Progenitor cell of endocrine pancreas (in vitro differentiated cells): ENCODE results near the gene ALG3. TPM values are rescaled to one million over a fixed set of nuclear protein-coding genes. Genes with fewer than 3 reads are reported as not detected.

ENCODE experiments used
- DNase-seq: peaks from one replicate; pipeline ENCODE4 v3.0.0; 2021; ENCODE audit warnings: low spot score; ENCODE audit not compliant: unreplicated experiment
- H3K27ac Mint-ChIP-seq: 2 replicates; pipeline ENCODE4 v1.8.0; 2021; ENCODE audit warnings: mild to moderate bottlenecking, moderate library complexity, mixed read lengths
- H3K27me3 Mint-ChIP-seq: 2 replicates; pipeline ENCODE4 v1.8.0; 2021; ENCODE audit warnings: mixed read lengths
- H3K36me3 Mint-ChIP-seq: 2 replicates; pipeline ENCODE4 v1.8.0; 2022; ENCODE audit warnings: mixed read lengths; ENCODE audit not compliant: insufficient read depth
- H3K4me1 Mint-ChIP-seq: 2 replicates; pipeline ENCODE4 v1.8.0; 2021; ENCODE audit warnings: low read depth, mixed read lengths
- H3K4me3 Mint-ChIP-seq: 2 replicates; pipeline ENCODE4 v1.8.0; 2021; ENCODE audit warnings: low read depth, mild to moderate bottlenecking, moderate library complexity, mixed read lengths
- H3K9me3 Mint-ChIP-seq: 2 replicates; pipeline ENCODE4 v1.8.0; 2021; ENCODE audit warnings: low read depth, mixed read lengths
- long read RNA-seq: library from polyadenylated mRNA; unstranded; transcript quantifications from one replicate; pipeline ENCODE4 v2.0.0, GENCODE V29; 2020
- total RNA-seq: library from RNA; stranded (reverse); gene quantifications from 2 replicates; pipeline ENCODE4 v1.2.1, GENCODE V29; 2021
- TF ChIP-seq, protein P1 (sequence below): fragments of 200-600 bp; sonication (generic); IDR thresholded peaks from one replicate; pipeline ENCODE4 v1.5.0; 2021; ENCODE audit warnings: antibody characterized with exemption, mild to moderate bottlenecking; ENCODE audit not compliant: unreplicated experiment

Gene ALG3
- 34.5 and 35.3 TPM in 2 replicates for total RNA-seq
- long read RNA-seq, transcript ALG3-201 (9 exons, 1,528 nt), result major isoform, 21 of 28 reads
- long read RNA-seq, partial matches to known transcripts, result 1 of 28 reads
- long read RNA-seq, other reads (novel, unspliced or antisense), result 5 of 28 reads

DNA sequence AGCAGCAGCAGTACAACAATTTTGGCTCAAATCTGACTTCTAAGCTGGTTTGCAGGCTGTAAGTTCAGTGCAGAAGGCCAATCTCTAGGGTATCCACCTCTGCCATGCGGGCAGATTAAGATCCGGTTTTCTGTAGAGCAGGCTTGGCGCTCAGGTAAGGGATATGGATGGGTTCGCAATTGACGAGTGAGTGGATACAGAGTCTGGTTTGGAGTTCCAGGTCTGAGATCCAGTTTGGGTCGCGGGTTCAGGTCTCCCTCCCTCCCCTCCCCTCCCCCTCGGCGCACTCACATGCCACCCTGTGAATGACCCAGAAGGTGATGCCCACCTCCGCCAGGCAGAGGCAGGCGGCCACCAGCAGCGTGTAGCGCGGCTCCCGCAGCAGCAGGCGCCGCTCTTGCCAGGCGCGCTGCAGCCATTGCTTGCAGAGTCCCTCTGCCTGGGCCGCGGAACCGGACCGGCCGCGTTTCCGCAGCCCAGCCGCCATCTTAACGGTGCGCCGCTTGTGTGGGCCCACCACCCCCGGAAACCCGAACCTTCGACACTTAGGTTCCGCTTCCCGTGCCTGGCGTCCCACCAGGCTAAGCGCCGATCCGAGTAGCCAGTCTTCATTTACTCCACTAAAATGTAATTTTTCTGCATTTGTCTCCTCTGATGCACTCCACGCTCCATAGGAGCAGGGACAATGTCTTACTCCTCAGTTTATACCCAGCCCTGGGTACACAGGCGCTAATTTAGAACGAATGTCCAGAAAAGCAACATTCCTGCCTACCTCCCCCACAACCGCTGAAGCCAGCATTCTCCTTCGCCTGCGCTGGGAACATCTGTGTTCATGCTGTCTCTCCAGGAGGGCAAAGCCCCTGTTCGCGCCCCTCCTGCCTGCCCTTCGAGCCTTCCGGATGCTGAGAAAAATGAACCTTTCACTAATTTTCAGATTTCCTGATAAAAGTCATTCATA, at the start of gene ALG3:
ALG3 (minus strand) TSS at position 509 of the 958 bp plus-strand sequence; CDS start at position 487, 22 bp downstream.
- TF ChIP-seq, protein P1, sequence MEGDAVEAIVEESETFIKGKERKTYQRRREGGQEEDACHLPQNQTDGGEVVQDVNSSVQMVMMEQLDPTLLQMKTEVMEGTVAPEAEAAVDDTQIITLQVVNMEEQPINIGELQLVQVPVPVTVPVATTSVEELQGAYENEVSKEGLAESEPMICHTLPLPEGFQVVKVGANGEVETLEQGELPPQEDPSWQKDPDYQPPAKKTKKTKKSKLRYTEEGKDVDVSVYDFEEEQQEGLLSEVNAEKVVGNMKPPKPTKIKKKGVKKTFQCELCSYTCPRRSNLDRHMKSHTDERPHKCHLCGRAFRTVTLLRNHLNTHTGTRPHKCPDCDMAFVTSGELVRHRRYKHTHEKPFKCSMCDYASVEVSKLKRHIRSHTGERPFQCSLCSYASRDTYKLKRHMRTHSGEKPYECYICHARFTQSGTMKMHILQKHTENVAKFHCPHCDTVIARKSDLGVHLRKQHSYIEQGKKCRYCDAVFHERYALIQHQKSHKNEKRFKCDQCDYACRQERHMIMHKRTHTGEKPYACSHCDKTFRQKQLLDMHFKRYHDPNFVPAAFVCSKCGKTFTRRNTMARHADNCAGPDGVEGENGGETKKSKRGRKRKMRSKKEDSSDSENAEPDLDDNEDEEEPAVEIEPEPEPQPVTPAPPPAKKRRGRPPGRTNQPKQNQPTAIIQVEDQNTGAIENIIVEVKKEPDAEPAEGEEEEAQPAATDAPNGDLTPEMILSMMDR, result no peak
- DNase-seq, result peak; percentile 77
- no peaks in the 10 kb centered on the region for H3K27me3 Mint-ChIP-seq
- peaks cover 5% of the 10 kb centered on the region for H3K36me3 Mint-ChIP-seq
- no peaks in the 10 kb centered on the region for H3K9me3 Mint-ChIP-seq
- peaks cover 4% of the 10 kb centered on the region for H3K4me1 Mint-ChIP-seq
- peak within 1 kb of the TSS; percentile 89 for H3K4me3 Mint-ChIP-seq
- H3K27ac Mint-ChIP-seq, result peak within 1 kb of the TSS; percentile 97

DNA sequence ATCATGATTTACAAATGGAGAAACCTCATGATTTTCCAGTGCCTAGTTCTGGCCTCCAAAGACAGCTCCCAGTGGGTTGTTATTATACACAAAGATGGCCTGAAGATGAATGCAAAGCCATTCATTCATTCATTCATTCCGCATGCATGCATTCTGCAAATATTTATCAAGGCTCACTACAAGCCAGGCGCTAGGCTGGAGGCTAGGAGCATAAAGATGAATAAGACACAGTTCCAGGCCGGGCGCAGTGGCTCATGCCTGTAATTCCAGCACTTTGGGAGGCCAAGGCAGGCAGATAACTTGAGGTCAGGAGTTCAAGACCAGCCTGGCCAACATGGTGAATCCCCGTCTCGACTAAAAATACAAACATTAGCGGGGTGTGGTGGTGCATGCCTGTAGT, 47.9 kb upstream of the ALG3 start:
- H3K36me3 Mint-ChIP-seq, result peaks cover 7% of the 10 kb centered on the region
- peaks cover 12% of the 10 kb centered on the region for H3K4me1 Mint-ChIP-seq
- no peak overlapping the region for H3K4me3 Mint-ChIP-seq
- DNase-seq, result no peak
- TF ChIP-seq, protein P1, result no peak
- peak overlapping the region; percentile 37 for H3K27ac Mint-ChIP-seq
- no peaks in the 10 kb centered on the region for H3K9me3 Mint-ChIP-seq
- peaks cover 11% of the 10 kb centered on the region for H3K27me3 Mint-ChIP-seq

DNA sequence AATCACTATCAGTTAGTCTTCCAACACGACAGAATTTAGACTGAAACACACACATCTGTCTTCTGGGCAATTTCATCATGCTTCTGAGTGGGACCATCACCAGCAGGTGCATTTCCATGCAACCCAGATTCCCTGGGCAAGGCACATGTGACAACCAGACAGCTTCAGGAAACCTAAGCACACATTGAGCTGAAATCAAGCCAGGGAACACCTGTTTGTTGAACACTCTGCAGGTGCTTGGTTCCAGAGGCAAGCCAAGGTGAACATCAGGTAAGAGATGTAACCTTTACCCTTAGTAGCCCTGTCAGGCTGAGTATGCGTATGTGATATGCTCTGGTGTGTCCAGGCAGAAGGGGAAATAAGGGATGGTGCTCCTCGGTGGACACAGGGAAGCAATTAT, 47.0 kb upstream of the ALG3 start:
- Mint-ChIP-seq H3K27ac (no peak overlapping the region), H3K36me3 (peaks cover 4% of the 10 kb centered on the region), H3K4me3 (no peak overlapping the region), H3K4me1 (peaks cover 12% of the 10 kb centered on the region), H3K9me3 (no peaks in the 10 kb centered on the region), H3K27me3 (peaks cover 11% of the 10 kb centered on the region)
- TF ChIP-seq, protein P1, result no peak
- no peak for DNase-seq

DNA sequence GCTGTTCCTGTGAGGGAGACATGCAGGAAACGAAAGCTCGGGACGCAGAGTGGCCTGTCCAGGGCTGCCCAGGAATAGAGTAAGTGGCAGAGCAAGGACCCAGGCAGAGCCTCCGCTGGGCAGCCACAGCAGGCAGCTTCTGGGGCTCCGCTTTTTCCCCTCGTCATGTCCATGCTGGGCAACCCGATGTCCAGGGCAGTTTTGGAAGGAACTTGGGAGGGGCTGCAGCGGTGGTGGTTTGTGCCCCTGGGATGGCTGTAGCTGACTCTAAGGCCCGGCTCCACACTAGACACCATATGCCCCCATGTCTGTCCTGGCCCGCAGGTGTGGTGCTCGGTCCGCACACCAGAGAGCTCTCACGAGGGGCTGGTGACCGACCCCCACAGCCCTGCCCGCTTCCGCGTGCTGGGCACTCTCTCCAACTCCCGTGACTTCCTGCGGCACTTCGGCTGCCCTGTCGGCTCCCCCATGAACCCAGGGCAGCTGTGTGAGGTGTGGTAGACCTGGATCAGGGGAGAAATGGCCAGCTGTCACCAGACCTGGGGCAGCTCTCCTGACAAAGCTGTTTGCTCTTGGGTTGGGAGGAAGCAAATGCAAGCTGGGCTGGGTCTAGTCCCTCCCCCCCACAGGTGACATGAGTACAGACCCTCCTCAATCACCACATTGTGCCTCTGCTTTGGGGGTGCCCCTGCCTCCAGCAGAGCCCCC, 43.1 kb upstream of the ALG3 start:
- Mint-ChIP-seq H3K27ac (no peak overlapping the region), H3K4me3 (no peak overlapping the region), H3K9me3 (no peaks in the 10 kb centered on the region), H3K36me3 (no peaks in the 10 kb centered on the region), H3K4me1 (no peaks in the 10 kb centered on the region), H3K27me3 (peaks cover 26% of the 10 kb centered on the region)
- no peak for DNase-seq
- TF ChIP-seq, protein P1, result no peak
